Gastrocnemius medialis (tissue), 4 donors: ENCODE results near the gene SUCLG2. TPM values are rescaled to one million over a fixed set of nuclear protein-coding genes. Genes with fewer than 3 reads are reported as not detected.

Experiments used
- ATAC-seq, 2 donors: fragments of 150-250 bp; one replicate each; pipeline ENCODE4 v1.9.1; 2016
- DNase-seq, 2 donors: peaks; one replicate each; pipeline ENCODE4 v3.0.0-alpha.2; 2019
- H3K27ac ChIP-seq, 4 donors: fragments of 200-600 bp; sonication (generic); 1 replicate in 1 of 4; 2 replicates in 3 of 4; pipeline ENCODE4 v1.5.1; 2016 to 2018; ENCODE audit warnings: mild to moderate bottlenecking in 2 of 4, moderate library complexity in 1 of 4
- H3K27me3 ChIP-seq, 3 donors: fragments of 200-600 bp; sonication (generic) in 2 of 3; 1 replicate in 1 of 3; 2 replicates in 2 of 3; pipeline versions ENCODE4 v1.5.1 to v1.6.0; 2016 to 2019; ENCODE audit warnings: mild to moderate bottlenecking in 1 of 3, moderate library complexity in 1 of 3
- H3K36me3 ChIP-seq, 2 donors: fragments of 200-600 bp; sonication (generic) in 1 of 2; one replicate each; pipeline ENCODE4 v1.5.1; 2017 to 2018
- H3K4me1 ChIP-seq, 2 donors: fragments of 200-600 bp; sonication (generic) in 1 of 2; one replicate each; pipeline ENCODE4 v1.5.1; 2016 to 2017; ENCODE audit warnings: mild to moderate bottlenecking in 2 of 2
- H3K4me3 ChIP-seq, 4 donors: fragments of 200-600 bp; sonication (generic) in 3 of 4; 1 replicate in 1 of 4; 2 replicates in 3 of 4; pipeline ENCODE4 v1.5.1; 2016 to 2019; ENCODE audit warnings: mild to moderate bottlenecking in 2 of 4
- H3K9me3 ChIP-seq, 3 donors: fragments of 200-600 bp; sonication (generic) in 2 of 3; 1 replicate in 1 of 3; 2 replicates in 2 of 3; pipeline ENCODE4 v1.5.1; 2016 to 2019
- CTCF ChIP-seq, 5 experiments: fragments of 450-650 bp in 3 of 5; fragments of 200-600 bp in 2 of 5; sonication (generic) in 2 of 5; IDR thresholded peaks in 4 of 5; conservative IDR thresholded peaks in 1 of 5; 1 replicate in 4 of 5; 2 replicates in 1 of 5; pipeline ENCODE4 v1.5.1; 2016 to 2019; ENCODE audit warnings: antibody characterized with exemption in 5 of 5, mild to moderate bottlenecking in 3 of 5, moderate library complexity in 3 of 5
- POLR2A ChIP-seq, 2 donors: fragments of 450-650 bp; IDR thresholded peaks; one replicate each; pipeline ENCODE4 v1.6.1; 2017; ENCODE audit warnings: antibody characterized with exemption in 2 of 2, mild to moderate bottlenecking in 2 of 2, moderate library complexity in 2 of 2
- in situ Hi-C, 4 donors: fragments of 200-750 bp; cut with MboI; loops; one replicate each; pipeline versions ENCODE4 v1.15.0 to v1.8.0; 2017; ENCODE audit warnings: low sequenced_read_pairs in 4 of 4
- intact Hi-C: fragments of 100-400 bp; cut with DNase I; formaldehyde crosslinking; loops from one replicate; pipeline ENCODE4 v1.15.1; 2023; ENCODE audit warnings: low total_unique reads
- total RNA-seq, 4 donors: library from RNA; depleted of rRNA; stranded (reverse); fragments of >200 nt; gene quantifications; one replicate each; pipeline versions ENCODE4 v1.1.0 to v1.2.3, GENCODE V29; 2016

SUCLG2 gene
- total RNA-seq, 4 donors from 2014 or later: 64.3 to 106 (median 73.2) TPM

- in situ Hi-C loops: no loop called here
- no peak overlapping the region for H3K4me3 ChIP-seq
- no peaks in the 10 kb centered on the region for H3K36me3 ChIP-seq
- TF ChIP-seq CTCF (IDR thresholded peaks at IDR 0.05 in 4 of 5, conservative IDR thresholded peaks at IDR 0.05 in 1 of 5) (no peak), POLR2A (IDR thresholded peaks at IDR 0.05) (no peak)
- no peak overlapping the region for H3K27ac ChIP-seq
- H3K9me3 ChIP-seq: no peaks in the 10 kb centered on the region
- no peaks in the 10 kb centered on the region for H3K27me3 ChIP-seq
- ATAC-seq (no peak), DNase-seq (no peak)
- intact Hi-C loops: no loop called here
- no peaks in the 10 kb centered on the region for H3K4me1 ChIP-seq
These were observed 8.3 kb upstream of the SUCLG2 start for GRCh38 chr3:67662733-67663132.

GRCh38 chr3:67661089-67661488 is 6.7 kb upstream of the SUCLG2 start:
- in situ Hi-C loops (no loop called here), intact Hi-C loops (no loop called here)
- no peak overlapping the region for H3K27ac ChIP-seq
- DNase-seq: no peak
- peaks cover 0 to 3% of the 10 kb centered on the region in 2 donors for H3K4me1 ChIP-seq
- no peaks in the 10 kb centered on the region for H3K9me3 ChIP-seq
- H3K27me3 ChIP-seq: no peaks in the 10 kb centered on the region
- H3K36me3 ChIP-seq: no peaks in the 10 kb centered on the region
- TF ChIP-seq POLR2A (IDR thresholded peaks at IDR 0.05) (no peak), CTCF (IDR thresholded peaks at IDR 0.05 in 4 of 5, conservative IDR thresholded peaks at IDR 0.05 in 1 of 5) (no peak)
- ATAC-seq: no peak
- no peak overlapping the region for H3K4me3 ChIP-seq

- DNase-seq (no peak), ATAC-seq (no peak)
- Histone ChIP-seq H3K36me3 (no peaks in the 10 kb centered on the region), H3K4me3 (no peak overlapping the region), H3K27me3 (no peaks in the 10 kb centered on the region), H3K9me3 (no peaks in the 10 kb centered on the region), H3K4me1 (peaks cover 13 to 19% of the 10 kb centered on the region in 2 donors), H3K27ac (peak overlapping the region in 2 of 4 donors; percentile 16 to 40)
- in situ Hi-C loops (no loop called here), intact Hi-C loops (no loop called here)
- no peak for TF ChIP-seq POLR2A (IDR thresholded peaks at IDR 0.05)
- no peak for TF ChIP-seq CTCF (IDR thresholded peaks at IDR 0.05 in 4 of 5, conservative IDR thresholded peaks at IDR 0.05 in 1 of 5)
These were observed 2.8 kb upstream of the SUCLG2 start for GRCh38 chr3:67657192-67657591.

GRCh38 chr3:67656614-67657013 is 2.2 kb upstream of the SUCLG2 start:
- Histone ChIP-seq H3K36me3 (no peaks in the 10 kb centered on the region), H3K4me3 (no peak overlapping the region), H3K4me1 (peaks cover 13 to 25% of the 10 kb centered on the region in 2 donors), H3K27me3 (no peaks in the 10 kb centered on the region), H3K27ac (no peak overlapping the region), H3K9me3 (no peaks in the 10 kb centered on the region)
- DNase-seq (no peak), ATAC-seq (no peak)
- intact Hi-C loops (no loop called here), in situ Hi-C loops (no loop called here)
- no peak for TF ChIP-seq CTCF (IDR thresholded peaks at IDR 0.05 in 4 of 5, conservative IDR thresholded peaks at IDR 0.05 in 1 of 5)
- no peak for TF ChIP-seq POLR2A (IDR thresholded peaks at IDR 0.05)
